ENCODE data around the gene CCL5.

CCL5 gene

GRCh38 chr17:35879773-35880654, at the start of gene CCL5:
Gene CCL5 (minus strand): TSS chr17:35880360.
- no peak for DNase-seq

- no peak for DNase-seq
Measured at GRCh38 chr17:35927714-35928113, 47.6 kb upstream of the CCL5 start.

DNA sequence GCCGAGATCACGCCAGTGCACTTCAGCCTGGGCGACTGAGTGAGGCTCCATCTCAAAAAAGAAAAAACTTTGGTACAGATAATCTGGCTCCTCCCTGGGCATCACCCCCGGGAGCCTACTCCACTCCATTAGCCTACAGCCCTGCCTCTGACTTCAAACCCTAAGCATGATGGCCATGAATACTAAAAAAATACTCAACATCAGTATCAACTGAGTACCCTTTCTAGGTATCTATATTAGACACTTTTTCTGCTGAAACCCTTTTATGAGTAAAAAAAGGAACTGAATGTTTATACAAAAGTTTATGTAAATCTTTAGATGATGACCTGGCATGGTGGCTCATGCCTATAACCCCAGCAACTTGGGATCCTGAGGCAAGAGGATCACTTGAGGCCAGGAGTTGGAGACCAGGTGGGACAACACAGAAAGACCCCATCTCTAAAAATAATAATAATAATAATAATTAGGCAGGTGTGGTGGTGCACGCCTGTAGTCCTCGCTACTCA, 43.5 kb upstream of the CCL5 start:
- no peak for DNase-seq

DNA sequence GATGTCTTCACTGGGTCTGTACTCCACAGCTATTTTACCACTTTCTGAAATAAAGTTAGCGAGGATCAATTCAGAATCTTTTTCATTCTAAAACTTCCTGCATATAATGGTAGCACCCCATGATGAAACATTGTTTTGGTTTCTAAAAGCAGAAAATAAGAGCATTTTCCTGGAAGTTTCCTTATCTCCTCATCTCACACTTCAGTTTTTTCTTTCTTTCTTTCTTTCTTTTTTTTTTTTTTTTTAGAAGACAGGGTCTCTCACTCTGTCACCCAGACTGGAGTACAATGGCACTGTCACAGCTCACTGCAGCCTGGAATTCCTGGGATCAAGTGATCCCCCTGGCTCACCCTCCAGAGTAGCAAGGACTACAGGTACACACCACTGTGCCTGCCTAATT, 40.1 kb upstream of the CCL5 start:
- DNase-seq, result no peak

GRCh38 chr17:35918665-35919064, 38.5 kb upstream of the CCL5 start:
- no peak for DNase-seq

- no peak for DNase-seq
Measured at GRCh38 chr17:35917519-35918213, 37.5 kb upstream of the CCL5 start.

DNA sequence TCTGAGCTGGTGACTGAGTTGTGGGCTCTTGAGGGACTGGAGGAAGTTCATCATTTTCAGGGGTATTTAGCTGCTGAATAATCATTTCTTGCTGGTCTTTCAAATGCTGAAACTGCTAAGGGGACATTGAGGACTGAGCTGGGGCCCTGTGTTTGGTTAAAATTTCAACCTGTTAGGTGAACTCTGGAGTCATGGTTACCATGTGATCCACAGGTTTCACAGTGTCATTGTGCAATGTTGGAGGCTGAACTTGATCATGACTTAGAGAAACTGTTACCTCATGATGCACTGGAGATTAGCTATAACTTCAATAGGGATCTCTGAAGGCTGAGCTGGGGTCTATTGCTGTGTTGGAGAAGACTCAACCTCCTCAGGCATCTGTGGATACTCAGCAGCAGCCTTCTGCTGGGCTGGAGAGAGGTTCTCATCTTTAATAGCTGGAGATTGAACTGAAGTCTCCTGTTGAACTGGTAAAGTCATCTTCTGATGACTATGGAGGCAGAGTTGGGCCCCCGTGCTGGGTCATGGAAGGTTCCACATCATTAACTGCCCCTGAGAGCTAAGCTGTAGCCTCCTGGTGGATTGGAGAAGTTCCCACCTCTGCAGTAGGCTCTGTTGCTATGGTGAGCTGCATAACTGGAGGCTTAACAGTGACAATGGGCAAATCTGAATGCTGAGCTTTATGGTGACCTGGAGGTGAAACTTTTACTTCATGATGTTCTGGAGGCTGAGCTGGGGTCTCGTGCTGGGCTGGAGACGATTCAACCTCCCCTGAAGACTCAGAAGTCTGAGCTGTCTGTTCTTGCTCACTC, 35.2 kb upstream of the CCL5 start:
- no peak for DNase-seq

DNA sequence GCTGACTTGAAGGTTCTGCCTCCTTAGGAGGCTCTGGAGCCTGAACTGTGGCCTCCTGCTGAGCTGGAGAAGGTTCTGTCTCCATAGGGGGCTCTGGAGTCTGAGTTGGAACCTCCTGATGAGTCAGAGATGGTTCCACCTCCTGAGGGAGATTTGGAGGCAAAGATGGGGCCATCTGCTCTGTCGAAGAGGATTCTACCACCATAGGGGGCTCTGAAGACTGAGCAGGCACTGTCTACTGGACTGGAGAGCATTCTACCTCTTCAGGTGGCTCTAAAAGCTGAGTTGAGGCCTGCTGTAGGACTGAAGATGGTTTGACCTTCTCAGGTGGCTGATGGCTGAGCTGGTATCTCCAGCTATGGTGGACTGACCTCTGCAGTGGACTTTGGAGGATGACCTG, 34.2 kb upstream of the CCL5 start:
- DNase-seq, result no peak

- DNase-seq, result no peak
Measured at GRCh38 chr17:35913609-35914008, 33.4 kb upstream of the CCL5 start.

- DNase-seq, result no peak
Measured at GRCh38 chr17:35912942-35913341, 32.8 kb upstream of the CCL5 start.

DNA sequence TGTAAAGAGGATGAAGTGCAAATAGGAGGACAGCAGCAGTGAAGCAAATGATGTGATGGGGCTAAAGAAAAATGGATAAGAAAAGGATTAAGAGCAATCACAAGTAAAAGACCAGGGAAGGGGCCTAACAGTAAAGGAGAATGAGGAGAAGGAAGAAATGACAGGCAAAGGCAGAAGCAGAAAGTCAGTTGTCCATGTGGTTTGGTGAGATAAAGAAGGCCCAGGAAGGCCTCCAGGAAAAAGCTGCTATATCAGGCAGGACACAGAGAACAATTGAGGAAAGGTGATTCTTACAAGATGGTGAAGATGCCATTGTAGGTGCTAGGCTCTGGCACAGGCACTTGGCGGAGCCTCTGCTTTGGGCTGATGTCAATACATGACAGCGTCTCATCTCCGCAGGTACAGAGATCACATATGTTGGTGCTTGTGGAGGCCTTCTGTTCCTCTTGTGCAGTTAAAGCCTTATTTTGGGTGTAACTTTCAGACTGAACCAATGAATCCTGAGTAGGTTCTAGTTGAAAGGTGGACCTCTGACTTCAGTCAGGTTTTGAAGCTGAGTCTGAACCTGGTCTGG, 32.3 kb upstream of the CCL5 start:
- DNase-seq, result no peak

DNA sequence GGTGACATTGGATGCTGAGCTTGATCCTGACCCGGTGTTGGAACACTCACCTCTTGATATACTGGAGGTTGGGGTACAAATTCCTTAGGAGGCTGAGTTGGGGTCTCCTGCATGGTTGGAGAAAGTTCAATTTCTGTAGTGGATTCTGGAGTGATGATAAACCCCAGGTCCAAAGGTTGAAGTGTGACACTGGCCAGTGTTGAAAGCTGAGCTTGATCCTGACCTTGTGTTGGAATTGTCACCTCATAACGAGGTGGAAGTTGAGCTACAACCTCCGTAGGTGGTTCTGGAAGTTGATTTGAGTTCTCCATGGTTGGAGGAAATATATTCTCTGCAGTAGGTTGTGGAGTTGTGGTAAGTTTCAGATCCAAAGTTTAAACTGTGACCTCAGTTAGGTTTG, 29.2 kb upstream of the CCL5 start:
- no peak for DNase-seq

DNA sequence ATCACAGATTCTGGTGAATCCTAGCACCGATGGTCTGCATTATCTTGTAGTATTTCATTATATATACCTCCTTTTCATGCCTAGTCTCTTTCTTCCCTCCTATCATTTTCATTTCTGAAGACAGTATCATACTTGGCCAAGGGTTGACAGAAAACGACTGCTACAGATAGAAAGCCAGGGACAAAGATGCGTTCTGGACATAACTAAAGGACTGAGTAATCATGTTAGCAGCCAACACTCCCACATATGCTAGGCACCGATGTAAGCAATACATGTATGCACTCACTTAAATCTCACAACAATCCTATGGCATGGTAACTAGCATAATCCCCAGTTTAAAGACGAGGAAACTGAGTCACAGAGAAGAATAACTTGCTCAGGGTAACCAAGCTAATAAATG, 27.5 kb upstream of the CCL5 start:
- no peak for DNase-seq

DNA sequence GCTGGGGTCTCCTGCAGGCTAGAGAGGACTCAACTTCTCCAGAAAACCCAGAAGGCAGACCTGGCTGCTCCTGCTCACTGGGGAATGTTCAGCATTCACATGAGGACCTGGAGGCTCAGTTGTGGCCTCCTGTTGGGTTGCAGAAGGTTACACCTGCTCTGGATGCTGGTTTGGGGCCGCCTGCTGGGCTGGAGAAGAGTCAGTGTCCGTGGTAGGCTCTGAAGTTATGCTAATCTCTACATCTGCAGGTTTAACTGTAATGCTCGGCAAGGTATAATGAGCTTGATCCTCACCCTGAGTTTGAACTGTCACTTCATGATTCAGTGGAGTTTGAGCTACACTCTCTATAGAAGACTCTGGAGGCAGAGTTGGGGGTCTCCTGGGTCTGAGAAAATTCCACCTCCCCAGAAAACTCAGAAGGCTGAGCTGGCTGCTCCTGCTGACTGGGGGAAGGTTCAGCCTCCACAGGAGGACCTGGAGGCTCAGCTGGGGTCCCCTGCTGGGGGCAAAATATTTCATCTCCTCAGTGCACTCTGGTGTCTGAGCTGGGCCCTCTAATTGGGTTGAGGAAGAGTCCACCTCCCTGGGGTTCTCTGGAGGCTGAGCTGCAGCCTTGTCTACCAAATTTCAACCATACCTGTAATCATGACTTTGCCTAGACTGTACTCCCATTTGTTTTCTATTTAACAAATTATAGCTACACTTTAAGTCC, 26.9 kb upstream of the CCL5 start:
- no peak for DNase-seq

- no peak for DNase-seq
Measured at GRCh38 chr17:35906191-35906925, 26.2 kb upstream of the CCL5 start.

GRCh38 chr17:35903451-35903850, 23.3 kb upstream of the CCL5 start:
- no peak for DNase-seq

GRCh38 chr17:35901631-35902175, 21.5 kb upstream of the CCL5 start:
- DNase-seq, result no peak

- DNase-seq, result no peak
Measured at GRCh38 chr17:35900708-35901480, 20.7 kb upstream of the CCL5 start.

DNA sequence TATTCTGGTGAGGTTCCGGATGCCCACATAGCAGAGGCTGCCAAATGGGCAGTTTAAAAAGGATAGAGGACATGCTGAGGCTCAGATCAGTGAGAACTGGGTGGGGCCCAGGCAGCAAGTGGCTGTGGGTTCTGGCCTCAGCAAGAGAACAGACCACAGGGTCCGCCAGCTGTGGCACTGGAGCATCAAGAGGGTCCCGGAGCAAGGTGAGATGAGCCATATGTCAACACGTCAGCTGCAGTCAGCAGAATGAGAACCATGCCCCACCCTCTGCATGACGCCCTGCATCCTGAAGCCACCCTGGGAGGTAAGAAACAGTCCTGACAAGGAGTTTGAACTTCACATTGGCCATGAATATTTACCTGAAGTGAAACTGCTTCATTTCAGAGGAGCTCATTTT, 20.1 kb upstream of the CCL5 start:
- DNase-seq, result no peak

DNA sequence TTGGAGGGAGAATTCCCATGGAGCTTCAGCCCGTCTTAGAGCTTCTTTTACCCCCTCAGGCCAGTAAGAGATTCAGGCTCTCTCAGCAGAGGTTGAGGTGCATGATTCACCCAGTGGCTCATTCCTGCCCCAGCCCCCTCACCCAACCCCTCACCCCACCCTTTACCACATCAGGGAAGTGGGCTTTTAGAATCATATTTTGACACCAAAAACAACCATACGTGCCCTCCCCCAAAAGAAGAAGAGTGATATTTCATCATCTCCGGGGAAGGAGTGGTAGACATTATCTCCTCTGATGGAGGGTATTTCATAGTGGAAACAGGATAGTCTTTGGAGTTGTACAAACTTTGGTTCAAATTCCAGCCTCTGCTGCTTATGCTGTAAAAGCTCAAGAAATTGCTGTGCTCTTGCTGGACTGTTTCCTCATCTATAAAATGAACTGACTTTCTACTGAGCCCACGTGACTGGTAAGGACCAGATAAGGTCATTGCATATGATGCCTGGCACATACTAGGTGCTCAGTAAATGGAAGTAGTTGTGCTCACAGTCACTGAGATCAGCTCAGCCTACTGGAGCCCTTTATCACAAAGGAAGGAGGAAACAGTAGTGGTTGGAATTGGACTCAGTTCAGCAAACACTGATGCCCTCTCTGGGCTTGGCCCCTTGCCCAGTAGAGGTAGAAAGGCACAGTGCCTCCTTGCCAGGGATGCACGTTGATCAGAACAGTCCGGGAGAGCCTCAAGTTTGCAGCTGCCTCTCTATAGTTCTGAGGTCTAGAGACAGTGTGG, 18.3 kb upstream of the CCL5 start:
- DNase-seq, result peak; percentile 49

Data from SIG-M5 (cell line).